ENCODE results near the gene PSMB7. TPM values are rescaled to one million over a fixed set of nuclear protein-coding genes. Genes with fewer than 3 reads are reported as not detected.
A peak's percentile ranks its signal among the peaks of the same experiment; 100 is the strongest.

The PSMB7 gene
- total and polyA plus RNA-seq, 2 of the 4 experiments (the other 2 are of a cell fraction) = 340 to 430 TPM

GRCh38 chr9:124428751-124429529 lies 13.7 kb upstream of the PSMB7 start:
- CTCF ChIA-PET = no interaction called here
- in situ Hi-C loops (cut with MboI; ENCODE audit: low sequenced_read_pairs) = no loop called here

More at GRCh38 chr9:124428751-124429529, 13.7 kb upstream of the PSMB7 start:
- TF ChIP-seq FOS (IDR thresholded peaks at IDR 0.05; ENCODE audit: low read depth, low read length) (no peak), SMC3 (IDR thresholded peaks at IDR 0.05; ENCODE audit: low read depth, low read length) (no peak), MAZ (IDR thresholded peaks at IDR 0.05; ENCODE audit: borderline replicate concordance, low read depth, low read length) (no peak), RAD21 (IDR thresholded peaks at IDR 0.05; ENCODE audit: low read length) (no peak), POLR2A (IDR thresholded peaks at IDR 0.05; ENCODE audit: low read depth, low read length) (no peak), NFE2L2 (IDR thresholded peaks at IDR 0.05; ENCODE audit: low read depth, low read length) (no peak), RCOR1 (IDR thresholded peaks at IDR 0.05; ENCODE audit: insufficient replicate concordance, low read length) (no peak), MXI1 (IDR thresholded peaks at IDR 0.05; ENCODE audit: borderline replicate concordance, low read depth, low read length) (no peak)
- TF ChIP-seq, protein P1, sequence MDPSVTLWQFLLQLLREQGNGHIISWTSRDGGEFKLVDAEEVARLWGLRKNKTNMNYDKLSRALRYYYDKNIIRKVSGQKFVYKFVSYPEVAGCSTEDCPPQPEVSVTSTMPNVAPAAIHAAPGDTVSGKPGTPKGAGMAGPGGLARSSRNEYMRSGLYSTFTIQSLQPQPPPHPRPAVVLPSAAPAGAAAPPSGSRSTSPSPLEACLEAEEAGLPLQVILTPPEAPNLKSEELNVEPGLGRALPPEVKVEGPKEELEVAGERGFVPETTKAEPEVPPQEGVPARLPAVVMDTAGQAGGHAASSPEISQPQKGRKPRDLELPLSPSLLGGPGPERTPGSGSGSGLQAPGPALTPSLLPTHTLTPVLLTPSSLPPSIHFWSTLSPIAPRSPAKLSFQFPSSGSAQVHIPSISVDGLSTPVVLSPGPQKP (IDR thresholded peaks at IDR 0.05; ENCODE audit: borderline replicate concordance, low read depth, low read length) = no peak
- ATAC-seq (ENCODE audit: low read depth) (no peak), DNase-seq (no peak)
- H3K79me1 ChIP-seq (ENCODE audit: low read depth in 1 of 2, low read length in 2 of 2) = no peaks in the 10 kb centered on the region
- H4K8ac ChIP-seq (ENCODE audit: low read depth in 2 of 2, low read length in 2 of 2) = no peak overlapping the region
- dilution Hi-C loops (cut with HindIII; ENCODE audit: low sequenced_read_pairs, unreplicated experiment) (no loop called here), intact Hi-C loops (cut with micrococcal nuclease) (no loop called here)
- no peak overlapping the region for H3K14ac ChIP-seq (replicated peaks; ENCODE audit: low read depth, low read length)
- no peaks in the 10 kb centered on the region for H3K36me3 ChIP-seq (ENCODE audit: control insufficient read depth, insufficient read depth, low read length)
- H2BK5ac ChIP-seq (ENCODE audit: low read depth, low read length, poor library complexity, severe bottlenecking) = no peak overlapping the region
- H4K91ac ChIP-seq (ENCODE audit: insufficient read depth, low read depth, low read length) = no peak overlapping the region
- H3K4ac ChIP-seq (ENCODE audit: low read depth, low read length) = no peak overlapping the region
- H3K9me1 ChIP-seq (ENCODE audit: insufficient read depth, low read length) = no peaks in the 10 kb centered on the region
- no peak overlapping the region for H3K4me2 ChIP-seq (ENCODE audit: low read depth, low read length)
- no peak overlapping the region for H2BK15ac ChIP-seq (ENCODE audit: low read depth, low read length)
- no peak overlapping the region for H3K56ac ChIP-seq (ENCODE audit: extremely low read depth, insufficient read depth, low read length)
- peak overlapping the region; percentile 51 for H2AFZ ChIP-seq (replicated peaks; ENCODE audit: low read length, poor library complexity)
- no peak overlapping the region for H3K18ac ChIP-seq (ENCODE audit: low read depth, low read length)
- no peaks in the 10 kb centered on the region for H3K9me3 ChIP-seq (ENCODE audit: control insufficient read depth, insufficient read depth, low read length)
- H3K4me1 ChIP-seq (ENCODE audit: control insufficient read depth, insufficient read depth, low read length) = no peaks in the 10 kb centered on the region
- H3K27ac ChIP-seq (ENCODE audit: insufficient read depth, low read length) = no peak overlapping the region
- H4K5ac ChIP-seq (ENCODE audit: low read depth, low read length) = no peak overlapping the region
- H3K9ac ChIP-seq (ENCODE audit: low read depth, low read length) = no peak overlapping the region
- H2BK20ac ChIP-seq (ENCODE audit: low read depth, low read length) = no peak overlapping the region
- H2BK120ac ChIP-seq (ENCODE audit: low read depth, low read length) = no peak overlapping the region
- POLR2A ChIA-PET (ENCODE audit: unreplicated experiment) = no interaction called here
- no TSS peak for BruUV-seq (replicated peaks)
- no peaks in the 10 kb centered on the region for H4K20me1 ChIP-seq (ENCODE audit: insufficient read depth, low read length)
- H2AK5ac ChIP-seq (ENCODE audit: low read depth, low read length) = no peak overlapping the region
- peaks cover 31% of the 10 kb centered on the region for H3K27me3 ChIP-seq (ENCODE audit: control insufficient read depth, insufficient read depth, low read length)
- WGBS, 2 experiments (ENCODE audit: extremely low coverage in 2 of 2, insufficient read length in 1 of 2) = 68% methylated on average over 10 of the region's 28 CpGs; no CpG with 5 or more reads in 1 of the 2 experiments
- no peak overlapping the region for H2AK9ac ChIP-seq (replicated peaks; ENCODE audit: low read depth, low read length, poor library complexity)
- H3K4me3 ChIP-seq (ENCODE audit: insufficient read depth, low read depth, low read length) = no peak overlapping the region
- H3K23ac ChIP-seq (ENCODE audit: low read depth, low read length) = no peak overlapping the region
